Coronary artery (tissue), 2 donors: ENCODE results near the gene PGS1.

Experiments used
- DNase-seq: peaks from one replicate; pipeline ENCODE4 v3.0.0-alpha.2; 2017; ENCODE audit warnings: low spot score
- H3K27ac ChIP-seq, 2 donors: fragments of 200-600 bp; sonication (generic); one replicate each; pipeline ENCODE4 v1.5.1; 2016 to 2019
- H3K4me3 ChIP-seq: fragments of 200-600 bp; sonication (generic); 2 replicates; pipeline ENCODE4 v1.5.1; 2016; ENCODE audit warnings: mild to moderate bottlenecking, moderate library complexity
- TF ChIP-seq, protein P1 (sequence below): fragments of 200-600 bp; sonication (generic); IDR thresholded peaks from one replicate; pipeline ENCODE4 v1.5.1; 2019; ENCODE audit warnings: antibody characterized with exemption

The PGS1 gene

DNA sequence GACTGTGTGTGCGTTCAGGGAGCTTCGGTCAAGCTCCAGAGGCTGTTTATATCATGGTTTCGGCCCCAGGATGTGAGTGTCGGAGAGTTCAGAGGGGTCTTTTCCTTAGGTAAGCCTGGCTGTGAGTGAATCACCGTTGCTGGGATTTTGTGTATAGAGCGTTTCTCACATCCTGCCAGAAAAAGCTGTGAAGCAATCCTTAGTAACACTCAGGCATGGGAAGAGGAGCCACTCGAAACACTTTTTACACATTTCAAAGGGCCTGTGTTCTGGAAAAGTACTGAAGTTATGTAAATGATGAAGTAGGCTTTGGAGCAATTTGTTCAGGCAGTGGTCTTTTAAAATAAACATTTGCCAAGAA lies 662 bp downstream of the PGS1 start:
- Histone ChIP-seq H3K27ac (peak overlapping the region; percentile 83 to 92), H3K4me3 (peak overlapping the region; percentile 93)
- no peak for DNase-seq
- TF ChIP-seq, protein P1, sequence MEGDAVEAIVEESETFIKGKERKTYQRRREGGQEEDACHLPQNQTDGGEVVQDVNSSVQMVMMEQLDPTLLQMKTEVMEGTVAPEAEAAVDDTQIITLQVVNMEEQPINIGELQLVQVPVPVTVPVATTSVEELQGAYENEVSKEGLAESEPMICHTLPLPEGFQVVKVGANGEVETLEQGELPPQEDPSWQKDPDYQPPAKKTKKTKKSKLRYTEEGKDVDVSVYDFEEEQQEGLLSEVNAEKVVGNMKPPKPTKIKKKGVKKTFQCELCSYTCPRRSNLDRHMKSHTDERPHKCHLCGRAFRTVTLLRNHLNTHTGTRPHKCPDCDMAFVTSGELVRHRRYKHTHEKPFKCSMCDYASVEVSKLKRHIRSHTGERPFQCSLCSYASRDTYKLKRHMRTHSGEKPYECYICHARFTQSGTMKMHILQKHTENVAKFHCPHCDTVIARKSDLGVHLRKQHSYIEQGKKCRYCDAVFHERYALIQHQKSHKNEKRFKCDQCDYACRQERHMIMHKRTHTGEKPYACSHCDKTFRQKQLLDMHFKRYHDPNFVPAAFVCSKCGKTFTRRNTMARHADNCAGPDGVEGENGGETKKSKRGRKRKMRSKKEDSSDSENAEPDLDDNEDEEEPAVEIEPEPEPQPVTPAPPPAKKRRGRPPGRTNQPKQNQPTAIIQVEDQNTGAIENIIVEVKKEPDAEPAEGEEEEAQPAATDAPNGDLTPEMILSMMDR, result no peak

GRCh38 chr17:78380370-78380769 lies 1.9 kb downstream of the PGS1 start:
- Histone ChIP-seq H3K4me3 (no peak overlapping the region), H3K27ac (no peak overlapping the region)
- TF ChIP-seq, protein P1, result no peak
- no peak for DNase-seq

- TF ChIP-seq, protein P1, result no peak
- H3K4me3 ChIP-seq, result no peak overlapping the region
- no peak for DNase-seq
- peak overlapping the region; percentile 46 to 58 for H3K27ac ChIP-seq
These were observed 3.3 kb downstream of the PGS1 start for GRCh38 chr17:78381601-78382232.

DNA sequence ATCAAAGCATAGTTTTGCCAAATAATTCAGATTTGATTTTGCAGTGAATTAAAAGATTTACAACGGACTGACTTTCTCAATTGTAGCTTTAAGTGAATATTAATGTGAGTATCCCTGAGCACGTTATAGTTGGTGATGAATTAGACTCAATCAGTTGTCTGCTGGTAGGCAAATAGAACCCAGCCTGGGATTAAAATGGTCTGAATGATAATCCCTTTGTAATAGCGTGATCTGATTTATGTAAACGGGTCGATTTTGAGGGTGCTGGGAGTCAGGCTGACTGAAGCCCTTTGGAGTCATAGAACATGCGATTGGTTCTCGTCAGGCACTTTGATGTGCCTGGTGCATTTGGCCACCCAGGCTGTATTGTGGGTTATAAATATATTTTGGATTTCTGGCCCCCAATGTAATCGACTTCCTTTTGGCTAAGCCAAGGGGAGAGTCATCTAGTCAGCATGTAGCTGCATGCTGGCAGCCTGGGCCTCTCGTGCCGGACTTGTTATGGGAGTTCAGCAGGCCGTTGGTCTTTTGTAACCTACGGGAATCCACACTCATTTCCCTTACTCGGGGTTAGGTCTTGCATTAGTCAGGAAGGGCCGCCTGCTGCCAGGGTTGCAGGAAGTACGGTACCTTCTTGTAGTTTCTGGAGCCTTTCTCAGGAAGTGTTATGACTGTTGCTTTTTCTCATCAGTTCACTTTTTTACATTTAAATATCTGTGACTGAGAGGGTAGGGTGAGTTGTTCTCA lies 5.4 kb downstream of the PGS1 start:
- TF ChIP-seq, protein P1, result no peak
- peak; percentile 89 for DNase-seq
- Histone ChIP-seq H3K27ac (peak overlapping the region; percentile 69 to 91), H3K4me3 (peak overlapping the region; percentile 31)

DNA sequence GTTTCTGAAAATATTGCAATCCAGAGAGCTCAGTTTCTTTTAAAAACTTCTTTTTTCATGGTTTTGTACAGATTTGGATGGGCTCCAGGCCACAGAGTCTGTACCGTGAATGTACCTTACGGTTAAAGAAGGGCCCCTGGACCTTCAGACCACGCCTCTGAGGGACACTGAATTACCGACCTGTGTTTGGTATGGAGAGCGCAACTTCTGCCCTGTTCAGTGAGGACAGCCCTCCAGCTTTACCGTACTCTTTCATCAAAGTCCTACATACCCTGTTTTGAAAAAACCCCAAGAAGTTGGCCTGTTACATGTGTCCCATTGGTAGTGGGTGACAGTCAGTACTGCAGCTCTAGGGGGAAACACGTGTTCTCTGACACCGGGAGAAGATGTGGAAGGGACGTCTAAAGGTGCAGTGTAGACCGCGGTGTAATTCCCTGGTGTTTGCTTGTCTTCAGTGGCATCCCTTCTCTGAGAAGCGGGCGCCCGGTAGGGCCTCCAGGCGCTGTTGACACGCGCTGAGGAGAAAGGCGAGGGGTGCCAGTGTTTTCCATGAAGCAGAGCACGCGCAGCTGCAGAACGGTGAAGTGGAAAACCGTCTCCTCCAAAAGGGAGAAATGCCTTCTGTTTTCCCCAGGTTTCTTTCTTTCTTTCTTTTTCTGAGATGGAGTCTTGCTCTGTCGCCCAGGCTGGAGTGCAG lies 6.2 kb downstream of the PGS1 start:
- Histone ChIP-seq H3K4me3 (no peak overlapping the region), H3K27ac (peak overlapping the region; percentile 69 to 83)
- TF ChIP-seq, protein P1, result no peak
- DNase-seq, result no peak

- no peak for DNase-seq
- Histone ChIP-seq H3K27ac (peak overlapping the region; percentile 6 to 70), H3K4me3 (no peak overlapping the region)
- TF ChIP-seq, protein P1, result no peak
These were observed 9.8 kb downstream of the PGS1 start for GRCh38 chr17:78387977-78388941.
